Measurements from ENCODE around the gene RFX4. TPM values are rescaled to one million over a fixed set of nuclear protein-coding genes. Genes with fewer than 3 reads are reported as not detected.

The RFX4 gene
- total RNA-seq (ENCODE audit: low replicate concordance): 0.22 and 3.4 TPM in 2 replicates

GRCh38 chr12:106582641-106583230, at the start of gene RFX4:
Gene RFX4, plus strand, starts transcription at chr12:106583004. Its CDS starts 317 bp downstream, at chr12:106583321.
- Histone ChIP-seq H2AFZ (replicated peaks) (no peak within 1 kb of the TSS), H3K9me3 (ENCODE audit: low read depth) (no peaks in the 10 kb centered on the region), H3K27ac (no peak within 1 kb of the TSS), H3K4me2 (peak within 1 kb of the TSS; percentile 76), H4K20me1 (ENCODE audit: low read depth) (peaks cover 65% of the 10 kb centered on the region), H3K4me3 (peak within 1 kb of the TSS; percentile 49), H3F3A (ENCODE audit: low read depth) (peaks cover 70% of the 10 kb centered on the region), H3K27me3 (peaks cover 100% of the 10 kb centered on the region), H3K79me2 (ENCODE audit: low read depth) (no peaks in the 10 kb centered on the region), H3K9ac (no peak within 1 kb of the TSS), H3K4me1 (peaks cover 48% of the 10 kb centered on the region), H3K36me3 (no peaks in the 10 kb centered on the region)
- TF ChIP-seq EZH2 (IDR thresholded peaks at IDR 0.05) (peak; percentile 5), CTCF (IDR thresholded peaks at IDR 0.05) (no peak), EZH2phosphoT487 (IDR thresholded peaks at IDR 0.05) (peak; percentile 21)
- peak within 1 kb of the TSS; percentile 100 for H3K4me3 Mint-ChIP-seq
- H3K4me1 Mint-ChIP-seq: peaks cover 34% of the 10 kb centered on the region
- H3K27ac Mint-ChIP-seq: peak within 1 kb of the TSS; percentile 100
- peaks cover 19% of the 10 kb centered on the region for H3K27me3 Mint-ChIP-seq (ENCODE audit: insufficient read depth, low read depth)
- H3K36me3 Mint-ChIP-seq: peaks cover 9% of the 10 kb centered on the region
- peak; percentile 89 for DNase-seq (ENCODE audit: low spot score)
- H3K9me3 Mint-ChIP-seq: peaks cover 2% of the 10 kb centered on the region

GRCh38 chr12:106541201-106541600, 41.6 kb upstream of the RFX4 start:
- no peak for DNase-seq (ENCODE audit: low spot score)

GRCh38 chr12:106551410-106551809, 31.4 kb upstream of the RFX4 start:
- no peak for DNase-seq (ENCODE audit: low spot score)
- TF ChIP-seq EZH2phosphoT487 (IDR thresholded peaks at IDR 0.05) (no peak), CTCF (IDR thresholded peaks at IDR 0.05) (no peak)
- peaks cover 36% of the 10 kb centered on the region for H3K9me3 Mint-ChIP-seq
- H3F3A ChIP-seq (ENCODE audit: low read depth): no peaks in the 10 kb centered on the region
- H4K20me1 ChIP-seq (ENCODE audit: low read depth): no peaks in the 10 kb centered on the region
- no peaks in the 10 kb centered on the region for H3K79me2 ChIP-seq (ENCODE audit: low read depth)
- H3K4me2 ChIP-seq: no peak overlapping the region
- no peak overlapping the region for H3K27ac ChIP-seq
- peaks cover 4% of the 10 kb centered on the region for H3K9me3 ChIP-seq (ENCODE audit: low read depth)
- no peak overlapping the region for H3K4me3 Mint-ChIP-seq
- no peaks in the 10 kb centered on the region for H3K36me3 ChIP-seq
- H3K4me3 ChIP-seq: no peak overlapping the region
- no peaks in the 10 kb centered on the region for H3K4me1 ChIP-seq
- no peak overlapping the region for H3K9ac ChIP-seq
- no peak overlapping the region for H2AFZ ChIP-seq (replicated peaks)
- peaks cover 4% of the 10 kb centered on the region for H3K36me3 Mint-ChIP-seq
- no peaks in the 10 kb centered on the region for H3K27me3 ChIP-seq
- no peak overlapping the region for H3K27ac Mint-ChIP-seq
- no peaks in the 10 kb centered on the region for H3K4me1 Mint-ChIP-seq
- H3K27me3 Mint-ChIP-seq (ENCODE audit: insufficient read depth, low read depth): peaks cover 3% of the 10 kb centered on the region

More at GRCh38 chr12:106541201-106541600, 41.6 kb upstream of the RFX4 start:
- peaks cover 2% of the 10 kb centered on the region for H3K27me3 Mint-ChIP-seq (ENCODE audit: insufficient read depth, low read depth)
- Histone ChIP-seq H3K4me3 (no peak overlapping the region), H3K36me3 (no peaks in the 10 kb centered on the region), H3F3A (ENCODE audit: low read depth) (no peaks in the 10 kb centered on the region), H3K27me3 (no peaks in the 10 kb centered on the region), H3K79me2 (ENCODE audit: low read depth) (no peaks in the 10 kb centered on the region), H4K20me1 (ENCODE audit: low read depth) (no peaks in the 10 kb centered on the region), H3K4me1 (no peaks in the 10 kb centered on the region), H3K9me3 (ENCODE audit: low read depth) (no peaks in the 10 kb centered on the region), H3K9ac (no peak overlapping the region), H2AFZ (replicated peaks) (no peak overlapping the region), H3K4me2 (no peak overlapping the region), H3K27ac (no peak overlapping the region)
- no peaks in the 10 kb centered on the region for H3K4me1 Mint-ChIP-seq
- H3K27ac Mint-ChIP-seq: no peak overlapping the region
- H3K36me3 Mint-ChIP-seq: peaks cover 2% of the 10 kb centered on the region
- H3K4me3 Mint-ChIP-seq: no peak overlapping the region
- no peak for TF ChIP-seq CTCF (IDR thresholded peaks at IDR 0.05)
- no peak for TF ChIP-seq EZH2phosphoT487 (IDR thresholded peaks at IDR 0.05)
- no peak for TF ChIP-seq EZH2 (IDR thresholded peaks at IDR 0.05)
- peaks cover 16% of the 10 kb centered on the region for H3K9me3 Mint-ChIP-seq

All from neural progenitor cell (in vitro differentiated cells).